Measurements from ENCODE around the gene RUNX2.

DNA sequence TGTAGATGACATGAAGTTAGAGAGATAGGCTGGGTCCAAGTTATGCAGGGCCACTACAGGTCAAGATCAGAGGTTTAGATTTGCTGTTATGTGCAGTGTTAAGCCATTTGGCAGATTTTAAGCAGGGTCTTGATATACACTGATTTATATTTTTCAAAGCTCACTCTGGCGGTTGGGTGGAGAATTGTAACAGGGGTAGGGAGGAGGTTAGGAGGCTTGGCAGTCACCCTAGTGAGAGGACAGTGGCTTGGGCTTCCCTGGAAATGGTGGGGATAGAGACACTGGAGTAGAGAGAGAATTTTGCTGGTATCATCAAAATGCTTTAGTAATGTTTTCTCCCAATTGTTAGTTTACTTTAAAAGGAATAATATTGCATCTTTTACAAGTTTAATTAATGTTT lies 199.1 kb downstream of the RUNX2 start:
- TF ChIP-seq, protein P1, sequence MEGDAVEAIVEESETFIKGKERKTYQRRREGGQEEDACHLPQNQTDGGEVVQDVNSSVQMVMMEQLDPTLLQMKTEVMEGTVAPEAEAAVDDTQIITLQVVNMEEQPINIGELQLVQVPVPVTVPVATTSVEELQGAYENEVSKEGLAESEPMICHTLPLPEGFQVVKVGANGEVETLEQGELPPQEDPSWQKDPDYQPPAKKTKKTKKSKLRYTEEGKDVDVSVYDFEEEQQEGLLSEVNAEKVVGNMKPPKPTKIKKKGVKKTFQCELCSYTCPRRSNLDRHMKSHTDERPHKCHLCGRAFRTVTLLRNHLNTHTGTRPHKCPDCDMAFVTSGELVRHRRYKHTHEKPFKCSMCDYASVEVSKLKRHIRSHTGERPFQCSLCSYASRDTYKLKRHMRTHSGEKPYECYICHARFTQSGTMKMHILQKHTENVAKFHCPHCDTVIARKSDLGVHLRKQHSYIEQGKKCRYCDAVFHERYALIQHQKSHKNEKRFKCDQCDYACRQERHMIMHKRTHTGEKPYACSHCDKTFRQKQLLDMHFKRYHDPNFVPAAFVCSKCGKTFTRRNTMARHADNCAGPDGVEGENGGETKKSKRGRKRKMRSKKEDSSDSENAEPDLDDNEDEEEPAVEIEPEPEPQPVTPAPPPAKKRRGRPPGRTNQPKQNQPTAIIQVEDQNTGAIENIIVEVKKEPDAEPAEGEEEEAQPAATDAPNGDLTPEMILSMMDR (IDR thresholded peaks at IDR 0.05), result no peak
- TF ChIP-seq POLR2AphosphoS5 (IDR thresholded peaks at IDR 0.05; ENCODE audit: low read depth, low read length), result no peak
